IMR-90 (cell line): ENCODE results near the gene ST3GAL3. TPM values are rescaled to one million over a fixed set of nuclear protein-coding genes. Genes with fewer than 3 reads are reported as not detected.

Source experiments
- ATAC-seq: fragments of 200-7000 bp; cut with Tn5 transposase; 2 replicates; pipeline ENCODE4 v1.9.1; 2020; ENCODE audit warnings: low read depth, mild to moderate bottlenecking, moderate library complexity
- BruUV-seq: library from RNA; stranded (reverse); fragments of 400-500 nt; replicated peaks from 2 replicates; lab custom pipeline; 2021; lab: Mats Ljungman, UMichigan
- CTCF ChIA-PET: fragments of 300-600 bp; formaldehyde crosslinking; extraction: SDS; loops from one replicate; lab custom pipeline; 2021; ENCODE audit warnings: antibody characterized with exemption; lab: Yijun Ruan, JAX
- POLR2A ChIA-PET: fragments of 300-600 bp; sonication (Branson Sonifier 250); formaldehyde crosslinking; loops from one replicate; lab custom pipeline; 2022; ENCODE audit warnings: antibody characterized with exemption; ENCODE audit not compliant: unreplicated experiment; lab: Charles Lee
- DNase-seq: peaks from one replicate; pipeline ENCODE4 v3.0.0; 2013
- H2AFZ ChIP-seq: replicated peaks from 2 replicates; pipeline ENCODE3; 2013; ENCODE audit warnings: low read length, mild to moderate bottlenecking; ENCODE audit not compliant: poor library complexity
- H2AK5ac ChIP-seq: 2 replicates; pipeline ENCODE4 v1.6.1; 2013; ENCODE audit warnings: low read depth, low read length, inconsistent platforms
- H2AK9ac ChIP-seq: replicated peaks from 2 replicates; pipeline ENCODE3; 2013; ENCODE audit warnings: mild to moderate bottlenecking, low read depth, low read length, moderate library complexity; ENCODE audit not compliant: poor library complexity
- H2BK120ac ChIP-seq: 2 replicates; pipeline ENCODE4 v1.6.1; 2013; ENCODE audit warnings: low read depth, low read length, inconsistent platforms
- H2BK15ac ChIP-seq: 3 replicates; pipeline ENCODE4 v1.6.1; 2013; ENCODE audit warnings: low read depth, low read length, inconsistent platforms
- H2BK20ac ChIP-seq: 2 replicates; pipeline ENCODE4 v1.6.1; 2013; ENCODE audit warnings: low read depth, mild to moderate bottlenecking, inconsistent platforms, low read length, moderate library complexity
- H2BK5ac ChIP-seq: 2 replicates; pipeline ENCODE4 v1.6.1; 2013; ENCODE audit warnings: mild to moderate bottlenecking, low read depth, low read length, inconsistent platforms; ENCODE audit not compliant: poor library complexity, severe bottlenecking
- H3K14ac ChIP-seq: replicated peaks from 2 replicates; pipeline ENCODE4 v1.6.1; 2013; ENCODE audit warnings: low read depth, low read length, inconsistent platforms
- H3K18ac ChIP-seq: 2 replicates; pipeline ENCODE4 v1.6.1; 2013; ENCODE audit warnings: low read depth, low read length, control low read depth
- H3K23ac ChIP-seq: 2 replicates; pipeline ENCODE4 v1.6.1; 2013; ENCODE audit warnings: low read depth, low read length, inconsistent platforms
- H3K27ac ChIP-seq: 2 replicates; pipeline ENCODE4 v1.5.1; 2013; ENCODE audit warnings: mild to moderate bottlenecking, control low read depth, low read length; ENCODE audit not compliant: insufficient read depth
- H3K27me3 ChIP-seq: 2 replicates; pipeline ENCODE4 v1.6.1; 2013; ENCODE audit warnings: low read length; ENCODE audit not compliant: control insufficient read depth, insufficient read depth
- H3K36me3 ChIP-seq: 2 replicates; pipeline ENCODE4 v1.6.1; 2013; ENCODE audit warnings: low read length, mixed read lengths; ENCODE audit not compliant: control insufficient read depth, insufficient read depth
- H3K4ac ChIP-seq: 2 replicates; pipeline ENCODE4 v1.6.1; 2013; ENCODE audit warnings: low read depth, low read length, inconsistent platforms
- H3K4me1 ChIP-seq: 2 replicates; pipeline ENCODE4 v1.6.1; 2013; ENCODE audit warnings: low read length, mixed read lengths; ENCODE audit not compliant: control insufficient read depth, insufficient read depth
- H3K4me2 ChIP-seq: 2 replicates; pipeline ENCODE4 v1.6.1; 2013; ENCODE audit warnings: low read depth, mild to moderate bottlenecking, control low read depth, low read length, moderate library complexity
- H3K4me3 ChIP-seq: 2 replicates; pipeline ENCODE4 v1.5.1; 2013; ENCODE audit warnings: low read depth, mild to moderate bottlenecking, control low read depth, low read length, moderate library complexity; ENCODE audit not compliant: insufficient read depth
- H3K56ac ChIP-seq: 2 replicates; pipeline ENCODE4 v1.6.1; 2013; ENCODE audit warnings: low read length, inconsistent platforms; ENCODE audit not compliant: insufficient read depth; ENCODE audit errors: extremely low read depth
- H3K79me1 ChIP-seq, 2 experiments: 2 replicates each; pipeline ENCODE4 v1.6.1; 2013; ENCODE audit warnings: low read length in 2 of 2, inconsistent platforms in 1 of 2, low read depth in 1 of 2
- H3K9ac ChIP-seq: 2 replicates; pipeline ENCODE4 v1.6.1; 2013; ENCODE audit warnings: low read depth, low read length, control low read depth
- H3K9me1 ChIP-seq: 2 replicates; pipeline ENCODE4 v1.6.1; 2013; ENCODE audit warnings: low read length, inconsistent platforms; ENCODE audit not compliant: insufficient read depth
- H3K9me3 ChIP-seq: 2 replicates; pipeline ENCODE4 v1.6.1; 2013; ENCODE audit warnings: low read length; ENCODE audit not compliant: control insufficient read depth, insufficient read depth
- H4K20me1 ChIP-seq: 2 replicates; pipeline ENCODE4 v1.6.1; 2013; ENCODE audit warnings: low read length, inconsistent platforms; ENCODE audit not compliant: insufficient read depth
- H4K5ac ChIP-seq: 2 replicates; pipeline ENCODE4 v1.6.1; 2013; ENCODE audit warnings: mild to moderate bottlenecking, low read depth, low read length, control low read depth
- H4K8ac ChIP-seq, 2 experiments: 2 replicates each; pipeline ENCODE4 v1.6.1; 2013; ENCODE audit warnings: low read depth in 2 of 2, low read length in 2 of 2, control low read depth in 1 of 2, inconsistent platforms in 1 of 2
- H4K91ac ChIP-seq: 2 replicates; pipeline ENCODE4 v1.6.1; 2013; ENCODE audit warnings: low read depth, low read length, inconsistent platforms; ENCODE audit not compliant: insufficient read depth
- BHLHE40 ChIP-seq: fragments of 150-350 bp; IDR thresholded peaks from 2 replicates; pipeline ENCODE4 v1.6.1; 2016; ENCODE audit warnings: mild to moderate bottlenecking, low read depth, low read length
- CHD1 ChIP-seq: IDR thresholded peaks from 2 replicates; pipeline ENCODE4 v1.6.1; 2012; ENCODE audit warnings: low read depth, low read length, improper control_type of control experiment
- CTCF ChIP-seq: conservative IDR thresholded peaks from 2 replicates; pipeline ENCODE4 v1.5.1; 2012; ENCODE audit warnings: mild to moderate bottlenecking, low read depth, low read length, improper control_type of control experiment
- ELK1 ChIP-seq: fragments of 150-350 bp; IDR thresholded peaks from 2 replicates; pipeline ENCODE4 v1.6.1; 2016; ENCODE audit warnings: low read depth, mild to moderate bottlenecking, low read length, moderate library complexity, borderline replicate concordance
- FOS ChIP-seq: fragments of 150-350 bp; IDR thresholded peaks from 2 replicates; pipeline ENCODE4 v1.6.1; 2016; ENCODE audit warnings: low read depth, low read length
- MAFK ChIP-seq: IDR thresholded peaks from 2 replicates; pipeline ENCODE4 v1.6.1; 2012; ENCODE audit warnings: low read depth, low read length, improper control_type of control experiment
- MAZ ChIP-seq: IDR thresholded peaks from 2 replicates; pipeline ENCODE4 v1.6.1; 2012; ENCODE audit warnings: low read depth, mild to moderate bottlenecking, low read length, improper control_type of control experiment, moderate library complexity, borderline replicate concordance
- MXI1 ChIP-seq: IDR thresholded peaks from 2 replicates; pipeline ENCODE4 v1.6.1; 2012; ENCODE audit warnings: low read depth, mild to moderate bottlenecking, low read length, moderate library complexity, borderline replicate concordance
- NFE2L2 ChIP-seq: fragments of 150-350 bp; IDR thresholded peaks from 2 replicates; pipeline ENCODE4 v1.6.1; 2016; ENCODE audit warnings: low read depth, mild to moderate bottlenecking, low read length
- POLR2A ChIP-seq: IDR thresholded peaks from 2 replicates; pipeline ENCODE4 v1.6.1; 2012; ENCODE audit warnings: mild to moderate bottlenecking, low read depth, low read length
- RAD21 ChIP-seq: IDR thresholded peaks from 2 replicates; pipeline ENCODE4 v1.6.1; 2012; ENCODE audit warnings: low read length, improper control_type of control experiment
- RCOR1 ChIP-seq: IDR thresholded peaks from 2 replicates; pipeline ENCODE4 v1.6.1; 2012; ENCODE audit warnings: mild to moderate bottlenecking, low read length, improper control_type of control experiment; ENCODE audit not compliant: insufficient replicate concordance
- RFX5 ChIP-seq: IDR thresholded peaks from 2 replicates; pipeline ENCODE4 v1.8.0; 2012; ENCODE audit warnings: low read depth, mild to moderate bottlenecking, low read length, moderate library complexity
- SMC3 ChIP-seq: fragments of 150-350 bp; IDR thresholded peaks from 2 replicates; pipeline ENCODE4 v1.6.1; 2016; ENCODE audit warnings: low read depth, mild to moderate bottlenecking, antibody characterized with exemption, low read length, moderate library complexity
- WGBS, 2 experiments: methylation state at CpG; one replicate each; pipeline versions ENCODE4 v1.1.5 to v1.1.7; 2013; ENCODE audit warnings: missing lambda C conversion rate in 2 of 2; ENCODE audit not compliant: insufficient read length in 1 of 2; ENCODE audit errors: extremely low coverage in 2 of 2; 5-methylcytosine and 5-hydroxymethylcytosine counted together
- dilution Hi-C: fragments of 300-500 bp; cut with HindIII; formaldehyde crosslinking; loops from one replicate; pipeline ENCODE4 v1.14.3; 2018; ENCODE audit warnings: low sequenced_read_pairs; ENCODE audit not compliant: unreplicated experiment
- in situ Hi-C: fragments of 300-500 bp; cut with MboI; formaldehyde crosslinking; loops from 3 replicates; pipeline ENCODE4 v1.14.3; 2019; ENCODE audit warnings: low sequenced_read_pairs, inconsistent platforms, mixed read lengths
- intact Hi-C: fragments of 100-400 bp; cut with micrococcal nuclease; formaldehyde crosslinking; loops from 2 replicates; pipeline ENCODE4 v1.10.0; 2022
- polyA plus RNA-seq, 3 experiments: library from polyadenylated mRNA; depleted of rRNA; stranded (reverse); fragments of >200 nt; gene quantifications; 2 replicates each; pipeline ENCODE4 v1.2.3, GENCODE V29; 2012; ENCODE audit warnings: low replicate concordance in 1 of 3
- total RNA-seq: library from RNA; depleted of rRNA; stranded (reverse); fragments of >200 nt; gene quantifications from 2 replicates; pipeline ENCODE4 v1.2.3, GENCODE V29; 2012

Gene ST3GAL3
- total and polyA plus RNA-seq, 2 of the 4 experiments (the other 2 are of a cell fraction): 12.0 to 14.8 TPM

- H3K27ac ChIP-seq: no peak overlapping the region
Observed at GRCh38 chr1:43705982-43706597, 1.2 kb upstream of the ST3GAL3 start.

More at GRCh38 chr1:43705982-43706597, 1.2 kb upstream of the ST3GAL3 start:
- Histone ChIP-seq H4K20me1 (peaks cover 15% of the 10 kb centered on the region), H4K5ac (no peak overlapping the region), H3K9me3 (no peaks in the 10 kb centered on the region), H2AK5ac (0 out of 2 replicates have a peak overlapping the region, but pooled peaks have one; percentile 21), H4K91ac (no peak overlapping the region), H3K36me3 (peaks cover 28% of the 10 kb centered on the region), H3K18ac (no peak overlapping the region), H3K4me2 (no peak overlapping the region), H2BK20ac (no peak overlapping the region), H2AK9ac (peak overlapping the region; percentile 6), H3K9ac (no peak overlapping the region; the same call in 1 of the 2 replicates), H3K4me3 (no peak overlapping the region), H3K23ac (no peak overlapping the region; the same call in none of the 2 replicates), H3K4ac (no peak overlapping the region), H3K9me1 (peaks cover 13% of the 10 kb centered on the region), H2BK15ac (no peak overlapping the region), H3K4me1 (peaks cover 7% of the 10 kb centered on the region), H3K27me3 (no peaks in the 10 kb centered on the region), H3K79me1 (peaks cover 16 to 63% of the 10 kb centered on the region in 2 experiments), H3K56ac (no peak overlapping the region), H2BK5ac (no peak overlapping the region), H3K14ac (no peak overlapping the region), H2AFZ (no peak overlapping the region), H4K8ac (no peak overlapping the region; a peak in 1 of 4 replicates), H2BK120ac (no peak overlapping the region)
- ATAC-seq: no peak
- no peak for TF ChIP-seq RFX5
- TF ChIP-seq MAFK: no peak
- TF ChIP-seq MXI1: no peak
- TF ChIP-seq POLR2A: no peak
- no peak for TF ChIP-seq RCOR1
- no peak for TF ChIP-seq NFE2L2
- TF ChIP-seq BHLHE40: no peak
- TF ChIP-seq ELK1: no peak
- no peak for TF ChIP-seq RAD21
- TF ChIP-seq CHD1: no peak
- no peak for TF ChIP-seq MAZ
- TF ChIP-seq SMC3: no peak
- TF ChIP-seq FOS: no peak
- no peak for TF ChIP-seq CTCF
- CTCF ChIA-PET: interaction anchor here (0.6 kb wide), 1 partner anchor 1807 kb away, joined by 5 read pairs; no protein-coding TSS in a partner anchor
- 60% methylated on average over 5 of the region's 5 CpGs; no CpG with 5 or more reads in 1 of the 2 experiments for WGBS, 2 experiments
- intact Hi-C loops (loop anchor here (5.0 kb wide), 1 partner anchor 341 kb away; no protein-coding TSS in a partner anchor), in situ Hi-C loops (no loop called here), dilution Hi-C loops (no loop called here)
- no peak for DNase-seq
- BruUV-seq: no TSS peak
- POLR2A ChIA-PET: no interaction called here
